IMR-90 (cell line): Measurements from ENCODE around the gene CD24. TPM values are rescaled to one million over a fixed set of nuclear protein-coding genes. Genes with fewer than 3 reads are reported as not detected.

Experiments used
- ATAC-seq: fragments of 200-7000 bp; cut with Tn5 transposase; 2 replicates; pipeline ENCODE4 v1.9.1; 2020; ENCODE audit warnings: low read depth, mild to moderate bottlenecking, moderate library complexity
- BruUV-seq: library from RNA; stranded (reverse); fragments of 400-500 nt; replicated peaks from 2 replicates; lab custom pipeline; 2021; lab: Mats Ljungman, UMichigan
- CTCF ChIA-PET: fragments of 300-600 bp; formaldehyde crosslinking; extraction: SDS; loops from one replicate; lab custom pipeline; 2021; ENCODE audit warnings: antibody characterized with exemption; lab: Yijun Ruan, JAX
- POLR2A ChIA-PET: fragments of 300-600 bp; sonication (Branson Sonifier 250); formaldehyde crosslinking; loops from one replicate; lab custom pipeline; 2022; ENCODE audit warnings: antibody characterized with exemption; ENCODE audit not compliant: unreplicated experiment; lab: Charles Lee
- DNase-seq: peaks from one replicate; pipeline ENCODE4 v3.0.0; 2013
- H2AFZ ChIP-seq: replicated peaks from 2 replicates; pipeline ENCODE3; 2013; ENCODE audit warnings: low read length, mild to moderate bottlenecking; ENCODE audit not compliant: poor library complexity
- H2AK5ac ChIP-seq: 2 replicates; pipeline ENCODE4 v1.6.1; 2013; ENCODE audit warnings: low read depth, low read length, inconsistent platforms
- H2AK9ac ChIP-seq: replicated peaks from 2 replicates; pipeline ENCODE3; 2013; ENCODE audit warnings: mild to moderate bottlenecking, low read depth, low read length, moderate library complexity; ENCODE audit not compliant: poor library complexity
- H2BK120ac ChIP-seq: 2 replicates; pipeline ENCODE4 v1.6.1; 2013; ENCODE audit warnings: low read depth, low read length, inconsistent platforms
- H2BK15ac ChIP-seq: 3 replicates; pipeline ENCODE4 v1.6.1; 2013; ENCODE audit warnings: low read depth, low read length, inconsistent platforms
- H2BK20ac ChIP-seq: 2 replicates; pipeline ENCODE4 v1.6.1; 2013; ENCODE audit warnings: low read depth, mild to moderate bottlenecking, inconsistent platforms, low read length, moderate library complexity
- H2BK5ac ChIP-seq: 2 replicates; pipeline ENCODE4 v1.6.1; 2013; ENCODE audit warnings: mild to moderate bottlenecking, low read depth, low read length, inconsistent platforms; ENCODE audit not compliant: poor library complexity, severe bottlenecking
- H3K14ac ChIP-seq: replicated peaks from 2 replicates; pipeline ENCODE4 v1.6.1; 2013; ENCODE audit warnings: low read depth, low read length, inconsistent platforms
- H3K18ac ChIP-seq: 2 replicates; pipeline ENCODE4 v1.6.1; 2013; ENCODE audit warnings: low read depth, low read length, control low read depth
- H3K23ac ChIP-seq: 2 replicates; pipeline ENCODE4 v1.6.1; 2013; ENCODE audit warnings: low read depth, low read length, inconsistent platforms
- H3K27ac ChIP-seq: 2 replicates; pipeline ENCODE4 v1.5.1; 2013; ENCODE audit warnings: mild to moderate bottlenecking, control low read depth, low read length; ENCODE audit not compliant: insufficient read depth
- H3K27me3 ChIP-seq: 2 replicates; pipeline ENCODE4 v1.6.1; 2013; ENCODE audit warnings: low read length; ENCODE audit not compliant: control insufficient read depth, insufficient read depth
- H3K36me3 ChIP-seq: 2 replicates; pipeline ENCODE4 v1.6.1; 2013; ENCODE audit warnings: low read length, mixed read lengths; ENCODE audit not compliant: control insufficient read depth, insufficient read depth
- H3K4ac ChIP-seq: 2 replicates; pipeline ENCODE4 v1.6.1; 2013; ENCODE audit warnings: low read depth, low read length, inconsistent platforms
- H3K4me1 ChIP-seq: 2 replicates; pipeline ENCODE4 v1.6.1; 2013; ENCODE audit warnings: low read length, mixed read lengths; ENCODE audit not compliant: control insufficient read depth, insufficient read depth
- H3K4me2 ChIP-seq: 2 replicates; pipeline ENCODE4 v1.6.1; 2013; ENCODE audit warnings: low read depth, mild to moderate bottlenecking, control low read depth, low read length, moderate library complexity
- H3K4me3 ChIP-seq: 2 replicates; pipeline ENCODE4 v1.5.1; 2013; ENCODE audit warnings: low read depth, mild to moderate bottlenecking, control low read depth, low read length, moderate library complexity; ENCODE audit not compliant: insufficient read depth
- H3K56ac ChIP-seq: 2 replicates; pipeline ENCODE4 v1.6.1; 2013; ENCODE audit warnings: low read length, inconsistent platforms; ENCODE audit not compliant: insufficient read depth; ENCODE audit errors: extremely low read depth
- H3K79me1 ChIP-seq, 2 experiments: 2 replicates each; pipeline ENCODE4 v1.6.1; 2013; ENCODE audit warnings: low read length in 2 of 2, inconsistent platforms in 1 of 2, low read depth in 1 of 2
- H3K9ac ChIP-seq: 2 replicates; pipeline ENCODE4 v1.6.1; 2013; ENCODE audit warnings: low read depth, low read length, control low read depth
- H3K9me1 ChIP-seq: 2 replicates; pipeline ENCODE4 v1.6.1; 2013; ENCODE audit warnings: low read length, inconsistent platforms; ENCODE audit not compliant: insufficient read depth
- H3K9me3 ChIP-seq: 2 replicates; pipeline ENCODE4 v1.6.1; 2013; ENCODE audit warnings: low read length; ENCODE audit not compliant: control insufficient read depth, insufficient read depth
- H4K20me1 ChIP-seq: 2 replicates; pipeline ENCODE4 v1.6.1; 2013; ENCODE audit warnings: low read length, inconsistent platforms; ENCODE audit not compliant: insufficient read depth
- H4K5ac ChIP-seq: 2 replicates; pipeline ENCODE4 v1.6.1; 2013; ENCODE audit warnings: mild to moderate bottlenecking, low read depth, low read length, control low read depth
- H4K8ac ChIP-seq, 2 experiments: 2 replicates each; pipeline ENCODE4 v1.6.1; 2013; ENCODE audit warnings: low read depth in 2 of 2, low read length in 2 of 2, control low read depth in 1 of 2, inconsistent platforms in 1 of 2
- H4K91ac ChIP-seq: 2 replicates; pipeline ENCODE4 v1.6.1; 2013; ENCODE audit warnings: low read depth, low read length, inconsistent platforms; ENCODE audit not compliant: insufficient read depth
- CHD1 ChIP-seq: IDR thresholded peaks from 2 replicates; pipeline ENCODE4 v1.6.1; 2012; ENCODE audit warnings: low read depth, low read length, improper control_type of control experiment
- WGBS, 2 experiments: methylation state at CpG; one replicate each; pipeline versions ENCODE4 v1.1.5 to v1.1.7; 2013; ENCODE audit warnings: missing lambda C conversion rate in 2 of 2; ENCODE audit not compliant: insufficient read length in 1 of 2; ENCODE audit errors: extremely low coverage in 2 of 2; 5-methylcytosine and 5-hydroxymethylcytosine counted together
- dilution Hi-C: fragments of 300-500 bp; cut with HindIII; formaldehyde crosslinking; loops from one replicate; pipeline ENCODE4 v1.14.3; 2018; ENCODE audit warnings: low sequenced_read_pairs; ENCODE audit not compliant: unreplicated experiment
- in situ Hi-C: fragments of 300-500 bp; cut with MboI; formaldehyde crosslinking; loops from 3 replicates; pipeline ENCODE4 v1.14.3; 2019; ENCODE audit warnings: low sequenced_read_pairs, inconsistent platforms, mixed read lengths
- intact Hi-C: fragments of 100-400 bp; cut with micrococcal nuclease; formaldehyde crosslinking; loops from 2 replicates; pipeline ENCODE4 v1.10.0; 2022
- polyA plus RNA-seq, 3 experiments: library from polyadenylated mRNA; depleted of rRNA; stranded (reverse); fragments of >200 nt; gene quantifications; 2 replicates each; pipeline ENCODE4 v1.2.3, GENCODE V29; 2012; ENCODE audit warnings: low replicate concordance in 1 of 3
- total RNA-seq: library from RNA; depleted of rRNA; stranded (reverse); fragments of >200 nt; gene quantifications from 2 replicates; pipeline ENCODE4 v1.2.3, GENCODE V29; 2012

CD24 gene
- total and polyA plus RNA-seq, 2 of the 4 experiments (the other 2 are of a cell fraction) = 0.07 to 0.18 TPM

DNA sequence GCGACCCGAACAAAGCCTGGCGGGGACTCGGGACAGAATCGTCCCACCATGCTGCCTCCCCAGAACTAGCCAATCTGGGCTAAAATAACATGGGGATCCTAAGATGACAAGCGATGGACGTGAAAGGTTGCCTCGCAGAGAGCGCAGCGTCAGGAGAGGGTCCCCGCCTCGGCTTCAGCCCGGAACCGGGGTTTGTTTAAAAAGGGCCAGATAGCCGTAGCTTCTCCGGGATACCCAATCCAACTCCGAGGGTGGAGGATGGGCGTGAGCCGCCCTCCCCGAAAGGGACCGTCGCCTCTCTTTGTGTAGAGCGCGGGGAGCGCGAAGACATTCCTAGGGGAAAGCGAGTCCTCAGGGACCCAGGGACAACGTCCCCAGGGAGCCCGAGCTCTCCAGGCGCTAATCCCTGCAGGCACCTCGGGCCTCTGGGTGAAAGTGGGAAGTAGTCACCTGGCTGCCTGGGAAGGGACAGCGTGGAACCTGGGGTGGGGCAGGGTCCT is 643 bp downstream of the CD24 start:
- H3K56ac ChIP-seq = no peak overlapping the region
- no peaks in the 10 kb centered on the region for H3K79me1 ChIP-seq
- no peak overlapping the region for H2AK9ac ChIP-seq
- ChIA-PET CTCF (interaction anchor here (0.6 kb wide), 1 partner anchor 154 kb away, joined by 3 read pairs; no protein-coding TSS in a partner anchor), POLR2A (no interaction called here)
- no peak overlapping the region for H3K14ac ChIP-seq
- DNase-seq (no peak), ATAC-seq (no peak)
- H3K9me1 ChIP-seq = no peaks in the 10 kb centered on the region
- no peak overlapping the region for H4K8ac ChIP-seq
- H2BK15ac ChIP-seq = no peak overlapping the region
- H3K27me3 ChIP-seq = peaks cover 54% of the 10 kb centered on the region
- no peak overlapping the region for H2BK5ac ChIP-seq
- dilution Hi-C loops = loop anchor here (25.0 kb wide), 1 partner anchor 512 kb away; no protein-coding TSS in a partner anchor
- TF ChIP-seq CHD1 = no peak
- no peak overlapping the region for H3K4ac ChIP-seq
- no TSS peak for BruUV-seq
- H3K9me3 ChIP-seq = no peaks in the 10 kb centered on the region; the same call in 1 of the 2 replicates
- no peak overlapping the region for H2BK120ac ChIP-seq
- H4K5ac ChIP-seq = no peak overlapping the region
- no peak overlapping the region for H2BK20ac ChIP-seq
- no peaks in the 10 kb centered on the region for H3K36me3 ChIP-seq
- H3K4me1 ChIP-seq = no peaks in the 10 kb centered on the region
- intact Hi-C loops = no loop called here
- 3% methylated on average over 16 of the region's 32 CpGs; no CpG with 5 or more reads in 1 of the 2 experiments for WGBS, 2 experiments
- no peak overlapping the region for H2AK5ac ChIP-seq
- H2AFZ ChIP-seq = peak overlapping the region; percentile 62
- H3K18ac ChIP-seq = no peak overlapping the region
- no peaks in the 10 kb centered on the region for H4K20me1 ChIP-seq
- H3K23ac ChIP-seq = no peak overlapping the region
- H3K4me2 ChIP-seq = no peak overlapping the region; the same call in 1 of the 2 replicates
- no peak overlapping the region for H3K9ac ChIP-seq
- no peak overlapping the region for H3K4me3 ChIP-seq
- H4K91ac ChIP-seq = no peak overlapping the region
- in situ Hi-C loops = no loop called here
- no peak overlapping the region for H3K27ac ChIP-seq
